GM18519 (cell line): ENCODE data around the gene CHRND.

Experiments used
- ATAC-seq: cut with Tn5 transposase; IDR thresholded peaks from one replicate; pipeline ENCODE4 v1.9.1; 2021; ENCODE audit warnings: mild to moderate bottlenecking, moderate library complexity; ENCODE audit not compliant: unreplicated experiment, low FRiP score

The CHRND gene

DNA sequence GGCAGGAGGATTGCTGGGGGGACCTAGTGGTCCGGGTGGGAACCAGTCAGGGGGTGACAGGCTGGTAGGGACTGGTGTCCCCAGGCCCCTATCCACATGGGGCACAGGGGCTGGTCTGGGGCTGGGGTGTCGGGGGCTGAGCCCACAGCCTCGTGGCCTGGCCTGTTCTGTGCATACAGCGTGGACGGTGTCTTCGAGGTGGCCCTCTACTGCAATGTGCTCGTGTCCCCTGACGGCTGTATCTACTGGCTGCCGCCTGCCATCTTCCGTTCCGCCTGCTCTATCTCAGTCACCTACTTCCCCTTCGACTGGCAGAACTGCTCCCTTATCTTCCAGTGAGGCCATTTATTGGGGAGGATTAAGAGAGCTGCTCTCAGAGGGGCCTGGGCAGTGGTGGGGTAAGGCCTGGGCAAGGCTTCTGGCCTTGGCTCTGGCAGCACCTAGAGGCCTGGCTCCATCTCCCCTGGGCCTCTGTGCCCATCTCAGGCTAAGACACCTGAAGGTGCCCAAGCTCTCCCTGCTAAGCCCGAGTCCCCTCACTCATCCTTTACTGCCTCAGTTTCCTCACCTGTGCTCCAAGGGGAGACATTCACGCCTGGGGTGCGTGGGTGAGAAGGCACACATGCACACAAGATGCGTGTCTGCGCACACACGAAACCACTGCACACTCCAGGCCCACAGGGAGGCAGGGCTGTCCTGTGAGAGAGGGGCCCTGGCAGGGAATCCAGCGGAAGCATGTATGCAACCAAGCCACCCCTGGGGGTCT lies 15.4 kb downstream of the CHRND start:
- no peak for ATAC-seq

- ATAC-seq: no peak
Observed at GRCh38 chr2:232541961-232542714, 16.2 kb downstream of the CHRND start.

- no peak for ATAC-seq
Observed at GRCh38 chr2:232542715-232543467, 16.9 kb downstream of the CHRND start.

- no peak for ATAC-seq
Observed at GRCh38 chr2:232543491-232543890, 17.5 kb downstream of the CHRND start.

GRCh38 chr2:232543928-232544631 lies 18.1 kb downstream of the CHRND start:
- no peak for ATAC-seq

DNA sequence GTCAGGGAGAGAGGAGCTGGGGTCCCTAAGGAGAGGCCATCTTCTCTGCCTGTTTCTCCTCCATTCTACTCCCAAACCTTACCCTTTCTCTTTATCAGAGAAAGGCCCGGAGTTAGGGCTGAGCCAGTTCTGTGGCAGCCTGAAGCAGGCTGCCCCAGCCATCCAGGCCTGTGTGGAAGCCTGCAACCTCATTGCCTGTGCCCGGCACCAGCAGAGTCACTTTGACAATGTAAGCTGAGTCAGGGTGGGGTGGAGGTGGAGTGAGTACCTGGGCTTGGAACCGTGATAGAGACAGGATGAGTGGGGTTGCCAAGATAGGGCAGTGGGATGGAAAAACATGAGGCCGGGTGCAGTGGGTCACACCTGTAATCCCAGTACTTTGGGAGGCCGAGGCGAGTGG lies 18.7 kb downstream of the CHRND start:
- no peak for ATAC-seq

GRCh38 chr2:232545511-232546375 lies 19.8 kb downstream of the CHRND start:
- ATAC-seq: no peak

DNA sequence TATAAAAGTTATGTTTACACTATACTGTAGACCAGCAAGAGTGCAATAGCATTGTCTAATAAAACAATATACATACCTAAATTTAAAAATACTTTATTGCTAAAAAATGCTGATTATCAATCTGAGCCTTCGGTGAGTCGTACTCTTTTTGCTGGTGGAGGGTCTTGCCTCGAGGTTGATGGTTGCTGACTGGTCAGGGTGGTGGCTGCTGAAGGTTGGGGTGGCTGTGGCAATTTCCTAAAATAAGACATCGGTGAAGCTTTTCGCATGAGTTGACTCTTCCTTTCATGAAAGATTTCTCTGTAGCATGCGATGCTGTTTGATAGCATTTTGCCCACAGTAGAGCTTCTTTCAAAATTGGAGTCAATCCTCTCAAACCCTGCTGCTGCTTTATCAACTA lies 22.0 kb downstream of the CHRND start:
- ATAC-seq: no peak

DNA sequence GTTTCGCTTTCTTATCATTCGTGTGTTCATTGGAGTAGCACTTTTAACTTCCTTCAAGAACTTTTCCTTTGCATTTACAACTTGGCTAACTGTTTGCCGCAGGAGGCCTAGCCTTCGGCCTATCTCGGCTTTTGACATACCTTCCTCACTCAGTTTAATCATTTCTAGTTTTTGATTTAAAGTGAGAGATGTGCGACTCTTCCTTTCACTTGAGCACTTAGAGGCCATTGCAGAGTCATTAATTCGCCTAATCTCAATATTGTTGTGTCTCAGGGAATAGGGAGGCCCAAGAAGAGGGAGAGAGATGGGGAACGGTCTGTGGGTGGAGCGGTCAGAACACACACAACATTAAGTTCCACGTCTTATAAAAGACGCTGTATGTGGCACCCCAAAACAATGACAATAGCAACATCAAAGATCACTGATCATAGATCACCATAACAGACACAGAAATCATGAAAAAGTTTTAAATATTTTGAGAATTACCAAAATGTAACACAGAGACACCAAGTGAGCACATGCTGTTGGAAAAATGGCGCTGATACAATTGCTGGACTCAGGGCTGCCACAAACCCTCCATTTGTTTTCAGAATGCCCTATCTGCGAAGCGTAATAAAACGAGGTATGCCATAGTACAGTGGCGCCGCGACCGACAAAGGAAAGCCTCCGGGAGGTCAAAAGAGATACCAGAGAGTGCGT lies 23.8 kb downstream of the CHRND start:
- ATAC-seq: no peak

DNA sequence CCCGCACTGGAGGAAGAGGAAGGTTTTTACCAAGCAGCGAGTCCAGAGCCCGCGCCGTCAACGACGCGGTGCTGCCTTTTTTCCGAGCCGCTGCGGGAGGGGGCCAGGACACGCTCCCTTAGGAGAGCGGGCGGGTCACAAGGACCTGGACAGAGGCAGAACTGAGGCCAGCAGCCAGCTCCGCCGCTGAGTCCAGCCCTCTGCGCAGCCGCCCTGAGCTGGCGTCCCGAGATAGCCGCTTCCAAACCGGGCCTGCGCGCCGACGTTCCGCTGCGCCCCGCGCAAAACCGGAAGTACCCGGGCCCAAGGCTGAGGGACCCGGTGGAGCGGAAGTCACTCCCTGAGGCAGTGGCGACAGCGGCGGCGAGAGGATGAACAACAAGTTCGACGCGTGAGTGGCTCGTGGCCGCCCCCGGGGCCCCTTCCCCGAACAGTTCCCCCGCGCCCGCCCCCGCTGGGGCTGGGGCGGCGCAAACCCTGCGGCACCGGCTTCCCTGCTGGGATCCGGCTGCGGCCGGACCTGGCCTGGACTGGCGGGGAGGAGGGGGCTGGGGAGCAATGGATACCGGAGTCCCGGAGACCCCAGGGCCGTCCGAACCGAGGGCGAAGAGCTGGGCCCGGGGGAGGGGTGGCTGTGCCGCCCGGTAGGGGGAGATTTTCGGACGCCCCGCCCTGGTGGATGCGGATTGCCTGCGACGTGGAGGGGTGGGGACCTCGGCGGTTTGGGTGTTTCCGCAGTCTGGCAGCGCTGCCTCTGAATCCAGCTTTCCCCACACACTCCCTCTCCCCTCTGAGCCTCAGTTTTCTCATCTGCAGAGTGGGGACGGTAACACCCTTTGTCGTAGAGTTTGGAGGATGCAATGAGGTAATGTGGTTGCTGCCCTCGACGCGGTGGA lies 24.6 kb downstream of the CHRND start, which contains the start of the genes EIF4E2 and TIGD1:
EIF4E2 (plus strand) TSS at position 336 of the 896 bp plus-strand sequence; CDS start at position 372, 36 bp downstream.
TIGD1 (minus strand) TSS at position 204 of the 896 bp plus-strand sequence. CDS start 675 bp downstream, outside the sequence.
- peak; percentile 91 for ATAC-seq

DNA sequence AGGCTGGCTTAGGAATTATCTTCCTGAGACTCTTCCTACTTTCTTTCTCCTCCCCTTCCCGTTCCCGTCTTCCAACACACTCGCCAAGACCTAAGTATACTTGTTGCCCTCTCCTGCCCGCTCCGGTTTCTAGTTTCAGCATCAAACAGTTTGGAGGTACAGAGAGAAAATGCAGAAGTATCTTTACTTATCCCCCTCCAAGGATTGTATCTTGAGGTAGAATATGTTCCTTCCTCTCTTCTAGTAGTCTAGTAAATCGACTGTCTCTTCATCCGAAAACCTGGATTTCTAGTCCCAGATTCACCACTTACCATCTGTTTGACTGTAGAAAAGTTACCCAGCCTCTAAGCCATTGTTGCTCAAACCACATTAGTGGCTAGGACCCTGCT lies 25.3 kb downstream of the CHRND start:
- ATAC-seq: no peak

- no peak for ATAC-seq
Observed at GRCh38 chr2:232551776-232552175, 25.8 kb downstream of the CHRND start.

GRCh38 chr2:232556426-232556825 lies 30.5 kb downstream of the CHRND start:
- no peak for ATAC-seq

DNA sequence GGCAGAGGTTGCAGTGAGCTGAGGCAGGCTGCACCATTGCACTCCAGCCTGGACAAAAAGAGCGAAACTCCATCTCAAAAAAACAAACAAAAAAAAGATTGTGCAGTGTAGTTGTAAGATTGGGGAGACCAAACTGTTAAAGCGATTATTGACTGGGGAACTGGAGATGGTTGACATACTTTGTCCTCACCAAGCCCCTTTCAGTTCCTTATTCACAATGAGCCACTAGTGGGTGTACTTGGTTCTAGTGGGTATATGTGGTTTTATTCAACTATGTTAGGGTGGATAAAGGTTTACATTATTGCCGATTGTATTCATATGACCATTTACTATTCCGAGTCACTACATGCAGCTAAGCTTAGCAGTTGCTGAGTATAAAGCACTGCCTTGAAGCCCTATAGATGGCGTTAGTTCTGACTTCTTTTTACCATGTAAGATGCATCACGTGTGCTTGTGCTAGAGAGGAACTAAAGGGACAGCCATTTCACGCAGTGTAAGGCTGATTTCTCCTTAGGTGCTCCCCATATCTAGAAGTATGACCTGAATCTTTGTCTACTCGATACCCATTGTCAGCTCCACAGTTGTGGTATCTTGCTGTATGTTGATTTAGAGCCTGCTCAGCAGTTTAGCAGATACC lies 36.7 kb downstream of the CHRND start:
- no peak for ATAC-seq

GRCh38 chr2:232563580-232563979 lies 37.6 kb downstream of the CHRND start:
- no peak for ATAC-seq

GRCh38 chr2:232567721-232568120 lies 41.8 kb downstream of the CHRND start:
- no peak for ATAC-seq

GRCh38 chr2:232568161-232568560 lies 42.2 kb downstream of the CHRND start:
- no peak for ATAC-seq
